Endometrium (tissue), 2 donors: ENCODE results near the gene TBX5.

Experiments
- FAIRE-seq: peaks from 2 replicates; lab custom pipeline; 2012; peaks lifted over from hg19 to GRCh38; lab: Jason Lieb, UNC
- donor health status: control.
- donor health status: control.

TBX5 gene

DNA sequence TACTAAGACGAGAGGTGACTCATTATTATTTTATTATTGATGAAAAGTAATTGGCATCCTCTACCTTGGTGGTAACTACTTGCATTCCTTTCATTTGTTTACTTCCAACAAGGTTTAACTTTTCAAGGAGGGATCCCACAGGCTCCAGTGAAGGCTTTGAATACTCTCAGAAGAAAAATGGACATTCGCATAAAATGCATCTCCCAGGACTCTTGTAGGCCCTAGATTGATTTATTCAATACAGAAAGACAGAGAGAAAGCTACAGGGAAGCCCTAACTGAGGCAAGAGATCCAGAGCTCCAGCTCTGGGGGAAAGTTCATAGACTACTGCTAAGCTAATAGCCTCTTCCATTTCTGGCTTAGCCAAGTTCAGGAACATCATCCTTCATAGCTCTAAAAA is 87.0 kb downstream of the TBX5 start:
- FAIRE-seq: no peak

DNA sequence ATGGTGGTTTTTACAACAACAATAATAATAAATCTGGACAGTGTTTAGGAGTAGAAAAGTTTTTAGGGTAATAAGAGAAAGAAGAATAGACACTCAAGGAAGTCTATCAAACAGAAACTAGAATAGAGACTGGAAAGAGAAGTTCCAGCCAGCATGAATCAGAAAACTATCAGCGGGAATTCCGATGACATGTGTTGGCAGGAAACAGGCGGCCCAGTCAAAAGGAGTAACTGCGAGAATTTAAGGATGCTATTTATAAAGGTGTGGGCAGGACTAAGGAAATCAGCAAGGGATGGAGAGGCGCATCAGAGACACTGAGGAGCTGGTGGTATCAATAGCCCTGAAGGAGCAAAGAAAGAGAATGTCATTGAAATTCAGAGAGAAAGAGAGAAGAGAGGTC is 89.9 kb downstream of the TBX5 start:
- FAIRE-seq: no peak

DNA sequence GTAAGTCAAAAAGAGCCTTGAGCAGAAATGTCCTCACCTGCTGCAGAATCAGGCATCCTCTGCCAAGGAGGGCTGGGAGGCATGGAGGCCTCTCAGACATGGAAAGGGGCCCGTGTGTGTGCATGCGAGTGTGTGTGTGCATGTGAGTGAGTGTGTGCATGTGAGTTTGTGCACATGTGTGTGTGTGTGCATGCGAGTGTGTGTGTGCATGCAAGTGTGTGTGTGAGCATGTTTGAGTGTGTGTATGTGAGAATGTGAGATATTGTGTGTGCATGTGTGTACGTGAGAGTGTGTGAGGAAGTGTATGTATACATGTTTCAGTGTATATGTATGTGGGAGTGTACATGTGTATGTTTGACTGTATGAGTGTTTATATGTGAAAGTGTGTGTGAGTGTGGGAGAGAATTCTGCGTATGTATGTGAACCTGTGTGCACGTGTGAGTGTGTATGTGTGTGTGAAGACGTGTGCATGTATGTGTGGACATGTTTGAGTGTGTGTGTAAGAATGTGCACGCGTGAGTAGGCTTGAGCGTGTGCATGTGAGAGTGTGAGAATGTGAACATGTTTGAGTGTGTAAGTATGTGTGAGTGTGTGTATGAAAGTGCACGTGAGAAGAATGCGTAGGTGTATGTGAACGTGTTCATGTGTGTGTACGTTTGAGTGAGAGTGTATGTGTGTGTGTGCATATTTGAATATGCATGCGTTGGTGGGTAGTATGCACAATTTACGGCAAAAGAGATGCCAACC is 90.8 kb downstream of the TBX5 start:
- no peak for FAIRE-seq

DNA sequence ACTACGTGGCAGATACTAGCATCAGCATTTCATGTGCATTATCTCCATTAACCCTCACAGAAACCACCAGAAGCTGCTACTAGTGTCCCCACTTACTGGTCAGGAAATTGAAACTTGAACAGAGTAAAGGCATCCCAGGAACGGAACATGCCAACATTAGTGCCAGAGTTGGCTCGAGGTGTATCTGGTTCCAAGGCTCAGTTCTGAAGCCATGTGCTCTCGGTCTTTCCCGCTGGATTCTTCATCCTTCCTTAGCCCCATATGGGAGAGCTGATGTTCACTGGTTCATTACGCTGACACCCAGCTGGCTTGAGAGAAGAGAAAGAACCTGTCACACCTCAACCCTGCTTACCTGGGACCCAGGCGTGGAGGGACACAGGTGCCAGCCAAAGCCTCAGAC is 91.5 kb downstream of the TBX5 start:
- no peak for FAIRE-seq

DNA sequence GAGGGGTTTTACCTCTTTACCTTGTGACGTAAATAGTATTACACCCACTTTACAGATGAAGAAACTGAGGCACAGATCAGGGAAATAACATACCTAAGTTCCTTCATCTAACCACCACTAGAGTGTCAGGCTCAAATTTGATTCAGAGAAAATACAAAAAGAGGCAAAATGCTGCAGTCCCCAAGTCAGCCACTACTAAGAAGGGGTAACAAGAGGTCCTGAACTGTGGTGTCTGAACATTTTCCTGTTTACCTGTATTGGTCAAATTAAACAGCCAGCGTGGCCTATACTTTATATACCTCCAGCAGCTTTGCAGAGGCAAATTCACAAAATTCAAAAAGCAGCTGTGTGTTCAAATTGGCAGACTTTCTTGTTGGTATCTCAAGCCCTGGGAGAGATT is 92.0 kb downstream of the TBX5 start:
- no peak for FAIRE-seq

DNA sequence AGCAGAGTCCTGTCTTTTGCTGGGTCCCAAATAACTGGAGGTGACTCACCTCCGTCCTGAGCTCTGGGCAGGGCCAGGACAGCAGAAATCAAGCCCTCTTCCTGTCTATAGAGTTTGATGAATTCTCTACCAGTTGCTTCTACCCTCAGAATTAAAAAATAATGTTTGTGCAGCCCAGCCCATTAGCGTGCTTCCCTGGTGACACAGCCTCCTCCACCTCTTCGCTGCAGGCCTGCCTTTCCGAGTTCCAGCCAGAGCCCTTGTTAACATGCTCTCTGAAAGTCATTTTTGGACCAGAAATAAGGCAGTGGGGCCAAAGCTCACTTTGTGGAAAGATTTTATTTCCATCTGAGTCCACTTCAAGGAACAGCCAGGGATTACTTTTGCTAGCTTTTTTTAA is 94.0 kb downstream of the TBX5 start:
- FAIRE-seq: no peak

DNA sequence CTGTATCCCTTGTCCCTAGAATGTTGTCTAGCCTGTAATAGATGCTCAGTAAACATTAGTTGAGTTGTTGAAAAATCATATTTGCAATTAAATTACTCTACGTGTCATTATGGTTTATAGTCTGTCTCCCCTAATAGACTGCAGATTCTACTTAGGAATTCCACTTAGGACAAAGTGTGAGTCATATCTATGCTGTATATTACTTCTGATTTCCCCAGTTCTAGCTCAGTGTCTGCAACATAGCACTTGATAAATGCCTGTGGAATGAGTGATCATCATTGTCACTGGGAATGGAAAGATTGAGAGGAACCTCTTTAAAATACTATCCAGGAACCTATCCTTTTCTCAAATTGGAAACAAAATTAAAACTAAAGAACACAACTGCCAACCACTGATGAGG is 99.3 kb downstream of the TBX5 start:
- no peak for FAIRE-seq

DNA sequence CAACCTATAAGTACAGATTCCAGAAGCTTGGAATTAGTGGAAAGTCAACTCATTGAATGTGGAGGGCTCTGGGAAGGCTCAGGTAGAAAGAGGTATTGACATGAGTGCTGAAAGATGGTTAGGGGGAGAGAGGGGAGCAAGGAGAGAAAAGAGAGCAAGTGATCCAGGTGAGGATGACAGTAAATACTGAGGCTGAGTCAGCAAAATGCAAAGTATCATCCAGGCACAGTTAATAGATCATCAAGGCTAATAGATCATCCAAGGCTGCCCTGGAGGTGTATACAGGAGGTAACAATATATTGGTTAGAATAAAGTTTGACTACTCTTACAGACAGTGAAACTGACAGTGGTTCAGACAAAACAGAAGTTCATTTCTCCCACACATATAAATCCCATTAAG is 100.5 kb downstream of the TBX5 start:
- no peak for FAIRE-seq
